ENCODE data around the gene WASF2.

DNA sequence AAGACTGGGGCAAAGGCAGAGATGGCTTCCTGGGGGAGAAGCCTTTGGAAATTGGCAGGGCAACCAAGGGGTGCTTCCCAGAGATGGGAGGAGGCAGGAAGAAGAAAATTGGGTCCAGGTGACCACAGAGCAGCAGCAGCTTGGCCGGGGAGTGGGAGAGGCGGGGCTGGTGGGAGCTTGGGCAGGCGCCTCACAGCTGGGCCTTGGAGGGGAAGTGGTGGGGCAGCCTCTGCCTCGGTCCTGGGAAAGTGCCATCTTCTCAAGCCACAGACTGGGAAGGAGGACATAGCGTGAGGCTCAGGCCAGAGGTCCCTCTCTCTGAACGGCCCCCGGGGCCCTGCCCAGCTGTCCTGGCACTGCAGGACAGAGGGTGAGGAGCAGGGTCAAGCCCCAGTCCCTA lies 24.0 kb upstream of the WASF2 start:
- TF ChIP-seq CREB1 (CRISPR knock-in tag; IDR thresholded peaks at IDR 0.05) (no peak), JUN (CRISPR knock-in tag; IDR thresholded peaks at IDR 0.05) (no peak)

All from WTC11 (cell line).